Stomach (tissue), 9 donors: Measurements from ENCODE around the gene RANBP17. TPM values are rescaled to one million over a fixed set of nuclear protein-coding genes. Genes with fewer than 3 reads are reported as not detected.

Experiments
- DNase-seq, 2 donors: peaks; one replicate each; pipeline versions ENCODE4 v3.0.0 to v3.0.0-alpha.2; 2013 to 2019
- H3K27ac ChIP-seq, 5 donors: fragments of 200-600 bp in 4 of 5; sonication (generic) in 4 of 5; one replicate each; pipeline ENCODE4 v1.5.1; 2013 to 2019; ENCODE audit warnings: mild to moderate bottlenecking in 1 of 5, moderate library complexity in 1 of 5
- H3K27me3 ChIP-seq, 3 donors: fragments of 200-600 bp; sonication (generic); one replicate each; pipeline ENCODE4 v1.5.1; 2017 to 2019; ENCODE audit warnings: mixed run types in 1 of 3
- H3K36me3 ChIP-seq, 4 donors: fragments of 200-600 bp; sonication (generic); 1 replicate in 3 of 4; 2 replicates in 1 of 4; pipeline ENCODE4 v1.5.1; 2016 to 2019
- H3K4me1 ChIP-seq, 4 donors: fragments of 200-600 bp; sonication (generic); one replicate each; pipeline ENCODE4 v1.5.1; 2016 to 2019
- H3K4me3 ChIP-seq, 4 donors: fragments of 200-600 bp; sonication (generic) in 3 of 4; one replicate each; pipeline ENCODE4 v1.5.1; 2016 to 2019; ENCODE audit warnings: mild to moderate bottlenecking in 1 of 4
- H3K9me3 ChIP-seq, 4 donors: fragments of 200-600 bp; sonication (generic); one replicate each; pipeline ENCODE4 v1.5.1; 2016 to 2019
- EP300 ChIP-seq: sonication (generic); formaldehyde crosslinking; IDR thresholded peaks from one replicate; pipeline ENCODE4 v1.6.1; 2017; ENCODE audit warnings: antibody characterized with exemption
- POLR2A ChIP-seq, 4 donors: fragments of 450-650 bp; IDR thresholded peaks; one replicate each; pipeline ENCODE4 v1.6.1; 2016; ENCODE audit warnings: antibody characterized with exemption in 4 of 4, control low read depth in 2 of 4, mild to moderate bottlenecking in 1 of 4, moderate library complexity in 1 of 4
- POLR2AphosphoS5 ChIP-seq, 3 donors: sonication (generic); formaldehyde crosslinking; IDR thresholded peaks; one replicate each; pipeline ENCODE4 v1.6.1; 2016; ENCODE audit warnings: antibody characterized with exemption in 3 of 3
- WGBS, 5 donors: extraction: QIAGEN DNeasy Blood & Tissue Kit in 3 of 5; methylation state at CpG; one replicate each; pipeline versions ENCODE4 v1.1.5 to v1.1.7; 2013 to 2018; 5-methylcytosine and 5-hydroxymethylcytosine counted together
- intact Hi-C: fragments of 100-400 bp; cut with DNase I; formaldehyde crosslinking; loops from one replicate; pipeline ENCODE4 v1.15.1; 2023; ENCODE audit warnings: low total_unique reads
- polyA plus RNA-seq, 3 donors: library from polyadenylated mRNA; stranded (reverse); fragments of 200-250 nt; gene quantifications; one replicate each; pipeline ENCODE4 v1.2.3, GENCODE V29; 2013
- total RNA-seq, 5 donors: library from RNA; depleted of rRNA; stranded (reverse); fragments of >200 nt; gene quantifications; one replicate each; pipeline versions ENCODE4 v1.1.0 to v1.2.3, GENCODE V29; 2014 to 2016
- TF ChIP-seq, protein P1 (sequence below), 7 experiments: fragments of 450-650 bp in 4 of 7; fragments of 200-600 bp in 3 of 7; sonication (generic) in 3 of 7; IDR thresholded peaks; one replicate each; pipeline ENCODE4 v1.5.1; 2016 to 2019; ENCODE audit warnings: antibody characterized with exemption in 7 of 7, control low read depth in 2 of 7, mild to moderate bottlenecking in 1 of 7
- donor health status: healthy with polysubstance abuse.
- donor health status: Bipolar disorder and iron deficiency.
- donor health status: healthy.

The RANBP17 gene
- total and polyA plus RNA-seq, 8 donors = 1.4 to 75.6 (median 10.5) TPM

- Histone ChIP-seq H3K9me3 (no peaks in the 10 kb centered on the region), H3K27ac (no peak overlapping the region), H3K4me1 (no peaks in the 10 kb centered on the region), H3K27me3 (no peaks in the 10 kb centered on the region), H3K4me3 (no peak overlapping the region), H3K36me3 (no peaks in the 10 kb centered on the region)
- 68 to 87% (median 84%) methylated on average over 2 of the region's 2 CpGs for WGBS, 5 donors
- intact Hi-C loops = no loop called here
- DNase-seq = peak in 1 of 2 donors; percentile 26
- TF ChIP-seq, protein P1, sequence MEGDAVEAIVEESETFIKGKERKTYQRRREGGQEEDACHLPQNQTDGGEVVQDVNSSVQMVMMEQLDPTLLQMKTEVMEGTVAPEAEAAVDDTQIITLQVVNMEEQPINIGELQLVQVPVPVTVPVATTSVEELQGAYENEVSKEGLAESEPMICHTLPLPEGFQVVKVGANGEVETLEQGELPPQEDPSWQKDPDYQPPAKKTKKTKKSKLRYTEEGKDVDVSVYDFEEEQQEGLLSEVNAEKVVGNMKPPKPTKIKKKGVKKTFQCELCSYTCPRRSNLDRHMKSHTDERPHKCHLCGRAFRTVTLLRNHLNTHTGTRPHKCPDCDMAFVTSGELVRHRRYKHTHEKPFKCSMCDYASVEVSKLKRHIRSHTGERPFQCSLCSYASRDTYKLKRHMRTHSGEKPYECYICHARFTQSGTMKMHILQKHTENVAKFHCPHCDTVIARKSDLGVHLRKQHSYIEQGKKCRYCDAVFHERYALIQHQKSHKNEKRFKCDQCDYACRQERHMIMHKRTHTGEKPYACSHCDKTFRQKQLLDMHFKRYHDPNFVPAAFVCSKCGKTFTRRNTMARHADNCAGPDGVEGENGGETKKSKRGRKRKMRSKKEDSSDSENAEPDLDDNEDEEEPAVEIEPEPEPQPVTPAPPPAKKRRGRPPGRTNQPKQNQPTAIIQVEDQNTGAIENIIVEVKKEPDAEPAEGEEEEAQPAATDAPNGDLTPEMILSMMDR (IDR thresholded peaks at IDR 0.05) = no peak
- TF ChIP-seq POLR2AphosphoS5 (IDR thresholded peaks at IDR 0.05) (no peak), EP300 (no peak), POLR2A (IDR thresholded peaks at IDR 0.05) (no peak)
These were observed 411.5 kb downstream of the RANBP17 start for GRCh38 chr5:171272996-171273970.

GRCh38 chr5:171275841-171276544 is 414.2 kb downstream of the RANBP17 start:
- H3K36me3 ChIP-seq = no peaks in the 10 kb centered on the region
- 68 to 77% (median 72%) methylated on average over 5 of the region's 5 CpGs for WGBS, 5 donors
- no peaks in the 10 kb centered on the region for H3K27me3 ChIP-seq
- H3K9me3 ChIP-seq = no peaks in the 10 kb centered on the region
- no peak overlapping the region for H3K27ac ChIP-seq
- no peaks in the 10 kb centered on the region for H3K4me1 ChIP-seq
- no peak overlapping the region for H3K4me3 ChIP-seq
- intact Hi-C loops = no loop called here
- DNase-seq = peak in 1 of 2 donors; percentile 9
- no peak for TF ChIP-seq EP300
- TF ChIP-seq, protein P1 (IDR thresholded peaks at IDR 0.05) = no peak

- intact Hi-C loops = no loop called here
- no peak overlapping the region for H3K4me3 ChIP-seq
These were observed 421.9 kb downstream of the RANBP17 start for GRCh38 chr5:171283753-171284152.

DNA sequence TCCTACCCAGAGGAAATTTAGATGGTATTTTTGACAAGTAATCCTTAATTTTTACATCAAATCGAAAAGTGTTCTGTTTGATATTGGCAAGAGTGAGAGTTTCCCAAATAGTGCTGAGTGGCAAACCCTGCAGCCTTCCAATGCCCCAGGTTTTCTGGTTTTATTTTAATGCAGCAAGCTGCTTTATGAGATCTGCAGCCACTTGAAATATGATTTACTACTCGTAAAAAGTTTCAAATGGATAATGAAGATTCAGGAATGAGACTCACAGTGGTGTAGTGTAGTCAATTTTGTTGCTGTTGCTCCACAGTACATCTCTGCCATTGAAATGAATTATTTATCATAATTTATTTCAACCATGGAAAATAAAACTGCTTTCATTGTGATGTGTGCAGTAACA is 423.6 kb downstream of the RANBP17 start:
- H3K36me3 ChIP-seq = no peaks in the 10 kb centered on the region
- no peak for DNase-seq
- intact Hi-C loops = no loop called here
- 61 to 93% (median 85%) methylated on average over 2 of the region's 2 CpGs for WGBS, 5 donors
- H3K4me3 ChIP-seq = no peak overlapping the region
- no peak for TF ChIP-seq EP300
- TF ChIP-seq POLR2AphosphoS5 (IDR thresholded peaks at IDR 0.05) = no peak
- no peak for TF ChIP-seq POLR2A (IDR thresholded peaks at IDR 0.05)
- TF ChIP-seq, protein P1 (IDR thresholded peaks at IDR 0.05) = no peak
- H3K9me3 ChIP-seq = no peaks in the 10 kb centered on the region
- H3K4me1 ChIP-seq = no peaks in the 10 kb centered on the region
- H3K27me3 ChIP-seq = no peaks in the 10 kb centered on the region
- H3K27ac ChIP-seq = no peak overlapping the region

More at GRCh38 chr5:171283753-171284152, 421.9 kb downstream of the RANBP17 start:
- H3K27ac ChIP-seq = no peak overlapping the region
- no peaks in the 10 kb centered on the region for H3K4me1 ChIP-seq
- no peaks in the 10 kb centered on the region for H3K27me3 ChIP-seq
- H3K36me3 ChIP-seq = no peaks in the 10 kb centered on the region
- TF ChIP-seq POLR2A (IDR thresholded peaks at IDR 0.05) (no peak), EP300 (no peak), POLR2AphosphoS5 (IDR thresholded peaks at IDR 0.05) (no peak)
- TF ChIP-seq, protein P1 (IDR thresholded peaks at IDR 0.05) = no peak
- 83 to 88% (median 85%) methylated on average over 7 of the region's 7 CpGs for WGBS, 5 donors
- no peak for DNase-seq
- H3K9me3 ChIP-seq = no peaks in the 10 kb centered on the region
